ENCODE results near the gene UMODL1.

DNA sequence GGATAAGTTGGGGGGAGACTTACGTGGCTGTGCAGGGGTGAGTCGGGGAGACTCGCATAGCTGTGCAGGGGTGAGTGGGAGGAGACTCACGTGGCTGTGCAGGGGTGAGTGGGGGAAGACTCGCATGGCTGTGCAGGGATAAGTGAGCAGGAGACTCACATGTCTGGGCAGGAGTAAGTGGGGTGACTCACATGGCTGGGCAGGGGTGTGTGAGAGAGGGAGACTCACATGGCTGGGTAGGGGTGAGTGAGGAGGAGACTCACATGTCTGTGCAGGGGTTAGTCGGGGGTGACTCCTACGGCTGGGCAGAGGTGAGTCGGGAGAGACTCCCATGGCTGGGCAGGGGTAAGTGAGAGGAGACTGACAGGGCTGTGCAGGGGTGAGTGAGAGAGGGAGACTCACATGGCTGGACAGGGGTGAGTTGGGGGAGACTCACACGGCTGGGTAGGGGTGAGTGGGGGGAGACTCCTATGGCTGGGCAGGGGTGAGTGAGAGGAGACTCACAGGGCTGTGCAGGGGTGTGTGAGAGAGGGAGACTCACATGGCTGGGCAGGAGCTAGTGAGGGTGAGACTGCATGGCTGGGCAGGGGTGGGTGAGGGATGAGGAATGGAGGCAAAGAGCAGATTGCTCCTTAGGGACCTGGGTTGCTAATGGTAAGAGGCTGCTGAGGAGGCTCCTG, 91.9 kb downstream of the UMODL1 start:
- no peak for TF ChIP-seq CTCF (IDR thresholded peaks at IDR 0.05; ENCODE audit: poor library complexity)
- no peak for TF ChIP-seq EZH2phosphoT487 (IDR thresholded peaks at IDR 0.05; ENCODE audit: low read depth, severe bottlenecking, unreplicated experiment)
